LNCaP clone FGC (cell line): Measurements from ENCODE around the gene CREG1.

Experiments used
- DNase-seq: peaks from one replicate; pipeline ENCODE4 v3.0.0-alpha.2; 2011; ENCODE audit warnings: low read depth
- H3K4me3 ChIP-seq: 2 replicates; pipeline ENCODE4 v1.5.1; 2011; ENCODE audit warnings: mild to moderate bottlenecking, low read depth, low read length, control low read depth
- CTCF ChIP-seq: IDR thresholded peaks from 2 replicates; pipeline ENCODE4 v1.5.1; 2012; ENCODE audit warnings: mild to moderate bottlenecking; ENCODE audit not compliant: control insufficient read depth, insufficient read depth; ENCODE audit errors: extremely low read depth

CREG1 gene

DNA sequence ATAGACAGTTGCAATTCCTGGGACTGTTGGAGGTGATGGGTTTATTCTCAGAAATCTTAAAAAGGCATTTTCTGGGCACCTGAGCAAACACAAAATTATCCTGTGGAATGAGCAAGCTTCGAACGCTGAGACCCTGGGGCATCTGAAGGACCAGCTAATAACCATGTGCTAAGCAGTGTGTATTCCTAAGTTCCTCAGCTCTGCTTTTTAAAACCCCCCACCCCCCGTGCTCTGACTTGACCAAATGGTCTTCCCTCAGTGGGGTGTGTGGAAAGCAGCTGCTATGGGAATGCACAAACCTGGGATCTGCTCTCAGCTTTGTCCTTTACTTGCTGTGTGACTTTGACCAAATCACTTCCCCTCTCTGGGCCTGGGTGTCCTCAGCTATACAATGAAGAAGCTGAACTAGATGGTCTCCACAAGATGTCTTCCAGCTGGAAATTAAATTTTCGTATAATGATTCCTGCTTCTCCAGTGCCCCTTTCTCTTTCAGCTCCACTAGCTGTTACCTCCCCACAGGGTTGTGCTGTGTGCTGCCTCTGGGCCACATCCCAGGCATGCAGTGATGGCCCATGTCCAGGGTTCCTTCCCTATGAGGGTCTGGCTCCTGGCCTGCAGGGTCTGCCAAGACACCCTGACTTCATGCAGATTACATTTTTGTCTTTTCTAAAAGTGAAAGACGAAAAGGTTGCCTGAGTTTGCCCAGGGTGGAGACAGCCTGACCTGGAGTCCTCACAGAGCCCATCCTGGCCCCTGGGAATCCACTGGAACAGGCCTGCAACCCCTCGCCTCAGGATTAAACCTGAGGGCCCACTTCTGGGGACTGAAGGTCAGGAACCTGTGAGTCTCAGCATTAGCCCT is 20.4 kb downstream of the CREG1 start:
- no peak overlapping the region for H3K4me3 ChIP-seq
- no peak for TF ChIP-seq CTCF
- DNase-seq: no peak

GRCh38 chr1:167532375-167532774 is 21.2 kb downstream of the CREG1 start:
- TF ChIP-seq CTCF: no peak
- no peak for DNase-seq
- H3K4me3 ChIP-seq: no peak overlapping the region

DNA sequence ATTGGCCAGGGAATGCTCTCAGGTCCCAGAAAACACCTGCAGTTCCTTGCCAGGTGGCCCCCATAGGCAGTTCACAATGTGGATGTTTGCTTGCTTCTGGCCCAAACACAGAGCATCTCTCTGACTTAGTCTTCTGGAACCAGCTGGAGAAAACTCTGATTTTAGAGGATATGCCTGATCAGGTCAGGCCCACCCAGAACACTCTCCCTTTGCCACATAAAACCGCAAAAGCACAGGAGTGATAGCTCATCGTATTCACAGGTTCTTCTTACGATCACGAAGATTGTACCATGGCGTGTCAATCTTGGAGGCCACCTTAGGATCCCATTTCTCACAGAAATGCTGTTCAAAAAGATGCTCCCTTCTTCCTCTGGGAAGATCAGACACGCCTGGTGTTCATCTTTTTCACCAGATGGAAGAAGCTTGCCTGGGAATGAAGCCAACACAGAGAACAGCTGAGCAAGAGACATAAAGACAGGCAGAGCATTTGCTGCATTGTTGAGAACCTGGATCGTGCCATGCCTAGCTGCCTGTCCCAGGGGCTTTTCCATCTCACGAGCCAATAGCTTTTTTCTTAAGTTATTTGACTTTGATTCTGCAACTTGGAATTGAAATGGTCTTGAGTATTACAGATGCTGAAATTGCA is 23.6 kb downstream of the CREG1 start:
- H3K4me3 ChIP-seq: no peak overlapping the region
- TF ChIP-seq CTCF: no peak
- DNase-seq: no peak

DNA sequence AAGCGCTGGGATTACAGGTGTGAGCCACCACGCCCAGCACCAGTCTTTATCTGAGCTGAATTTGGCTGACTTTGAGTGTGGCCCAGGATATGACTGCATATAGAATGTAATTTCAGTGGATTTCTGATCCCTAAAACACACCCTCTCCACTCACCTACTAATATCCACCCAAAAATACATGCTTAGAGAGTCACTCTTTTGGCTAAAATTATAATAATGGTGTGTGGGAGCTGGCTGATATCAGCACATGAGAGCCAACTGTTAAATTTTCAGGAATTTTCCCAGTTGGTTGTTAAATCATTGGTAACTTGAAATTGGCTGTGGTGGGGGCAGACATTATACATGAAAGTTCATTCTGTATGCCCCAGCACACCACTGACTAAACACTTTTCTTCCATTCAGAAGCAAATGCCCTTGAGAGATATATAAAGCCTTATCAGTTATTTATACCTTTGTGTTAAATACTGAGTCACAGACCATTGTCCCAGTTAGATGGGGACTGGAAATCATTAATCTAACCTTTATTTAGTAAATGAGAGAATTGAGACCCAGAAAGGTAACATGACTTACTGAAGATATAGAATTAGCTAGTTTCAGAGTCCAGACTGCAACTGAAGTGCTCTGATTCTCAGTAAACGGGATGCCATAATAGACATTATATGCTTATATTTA is 25.4 kb downstream of the CREG1 start:
- TF ChIP-seq CTCF: no peak
- no peak for DNase-seq
- no peak overlapping the region for H3K4me3 ChIP-seq

GRCh38 chr1:167526667-167527383 is 26.7 kb downstream of the CREG1 start:
- no peak for DNase-seq

More at GRCh38 chr1:167526667-167527383, 26.7 kb downstream of the CREG1 start:
- H3K4me3 ChIP-seq: no peak overlapping the region
- no peak for TF ChIP-seq CTCF
